GM23338 (cell line): ENCODE results near the gene EGLN3. TPM values are rescaled to one million over a fixed set of nuclear protein-coding genes. Genes with fewer than 3 reads are reported as not detected.
"Not testable (repeated sequence)": the region's sequence is repeated elsewhere in the genome, so short reads cannot be mapped to it uniquely, and the experiment has no call there.

Source experiments
- ATAC-seq: fragments of 200-7000 bp; cut with Tn5 transposase; 3 replicates; pipeline ENCODE4 v1.9.1; 2020
- DNase-seq: peaks from one replicate; pipeline ENCODE4 v3.0.0-alpha.2; 2015; ENCODE audit warnings: low spot score
- H2AFZ ChIP-seq: fragments of 200-600 bp; sonication (generic); 2 replicates; pipeline ENCODE4 v1.8.0; 2016; ENCODE audit warnings: antibody characterized with exemption, mild to moderate bottlenecking, moderate library complexity
- H3F3A ChIP-seq: fragments of 200-600 bp; sonication (generic); replicated peaks from 2 replicates; pipeline ENCODE4 v1.8.0; 2017; ENCODE audit warnings: antibody characterized with exemption, mixed run types, low read depth
- H3K27ac ChIP-seq: fragments of 200-600 bp; sonication (generic); 2 replicates; pipeline ENCODE4 v1.6.1; 2016; ENCODE audit warnings: low read depth
- H3K27me3 ChIP-seq: fragments of 200-600 bp; sonication (generic); 2 replicates; pipeline ENCODE4 v1.8.0; 2016; ENCODE audit warnings: mild to moderate bottlenecking, mixed run types, moderate library complexity; ENCODE audit not compliant: insufficient read depth
- H3K36me3 ChIP-seq: fragments of 200-600 bp; sonication (generic); 2 replicates; pipeline ENCODE4 v1.8.0; 2016; ENCODE audit warnings: mild to moderate bottlenecking; ENCODE audit not compliant: insufficient read depth
- H3K4me1 ChIP-seq: fragments of 200-600 bp; sonication (generic); 2 replicates; pipeline ENCODE4 v1.8.0; 2016; ENCODE audit warnings: mild to moderate bottlenecking, moderate library complexity; ENCODE audit not compliant: insufficient read depth
- H3K4me2 ChIP-seq: fragments of 200-600 bp; sonication (generic); 2 replicates; pipeline ENCODE4 v1.7.1; 2017; ENCODE audit warnings: mixed run types
- H3K4me3 ChIP-seq: fragments of 200-600 bp; sonication (generic); 2 replicates; pipeline ENCODE4 v1.6.1; 2016; ENCODE audit warnings: mixed run types
- H3K79me2 ChIP-seq: fragments of 200-600 bp; sonication (generic); replicated peaks from 2 replicates; pipeline ENCODE4 v1.8.0; 2017; ENCODE audit warnings: mild to moderate bottlenecking; ENCODE audit not compliant: insufficient read depth
- H3K9me2 ChIP-seq: fragments of 200-600 bp; sonication (generic); 2 replicates; pipeline ENCODE4 v1.8.0; 2017; ENCODE audit not compliant: insufficient read depth
- H4K20me1 ChIP-seq: fragments of 200-600 bp; sonication (generic); replicated peaks from 2 replicates; pipeline ENCODE4 v1.8.0; 2017; ENCODE audit warnings: mild to moderate bottlenecking; ENCODE audit not compliant: insufficient read depth
- H3K27ac Mint-ChIP-seq: 2 replicates; pipeline ENCODE4 v1.8.0; 2020; ENCODE audit warnings: inconsistent platforms, mild to moderate bottlenecking, moderate library complexity, mixed read lengths
- H3K27me3 Mint-ChIP-seq: 3 replicates; pipeline ENCODE4 v1.8.0; 2022; ENCODE audit warnings: low read depth, mild to moderate bottlenecking, moderate library complexity, mixed read lengths, inconsistent platforms; ENCODE audit not compliant: insufficient read depth, poor library complexity
- H3K36me3 Mint-ChIP-seq: 3 replicates; pipeline ENCODE4 v1.8.0; 2021; ENCODE audit warnings: low read depth, mild to moderate bottlenecking, inconsistent platforms, moderate library complexity, mixed read lengths
- H3K4me1 Mint-ChIP-seq: 3 replicates; pipeline ENCODE4 v1.8.0; 2020; ENCODE audit warnings: mild to moderate bottlenecking, inconsistent platforms, mixed read lengths
- H3K4me3 Mint-ChIP-seq: 3 replicates; pipeline ENCODE4 v1.8.0; 2021; ENCODE audit warnings: moderate library complexity, mild to moderate bottlenecking, inconsistent platforms, mixed read lengths
- H3K9me3 Mint-ChIP-seq: 3 replicates; pipeline ENCODE4 v1.8.0; 2020; ENCODE audit warnings: moderate library complexity, mild to moderate bottlenecking, inconsistent platforms, mixed read lengths
- CREB1 ChIP-seq: fragments of 250-450 bp; sonication (Bioruptor Pico); IDR thresholded peaks from 2 replicates; pipeline ENCODE4 v1.5.0; 2020; ENCODE audit warnings: low read depth, mild to moderate bottlenecking, moderate library complexity
- CTCF ChIP-seq, 2 experiments: fragments of 200-600 bp in 1 of 2; sonication (generic) in 1 of 2; conservative IDR thresholded peaks; 2 replicates each; pipeline versions ENCODE4 v1.5.1 to v1.6.1; 2016 to 2017; ENCODE audit warnings: antibody characterized with exemption in 2 of 2, low read depth in 2 of 2, mild to moderate bottlenecking in 2 of 2, moderate library complexity in 1 of 2
- ETS1 ChIP-seq: IDR thresholded peaks from 2 replicates; pipeline ENCODE4 v1.6.1; 2016; ENCODE audit warnings: antibody characterized with exemption
- EZH2phosphoT487 ChIP-seq: fragments of 200-600 bp; sonication (generic); IDR thresholded peaks from one replicate; pipeline ENCODE4 v1.8.1; 2018; ENCODE audit warnings: antibody characterized with exemption; ENCODE audit not compliant: unreplicated experiment
- JUNB ChIP-seq: IDR thresholded peaks from one replicate; pipeline ENCODE4 v1.6.1; 2016; ENCODE audit warnings: antibody characterized with exemption; ENCODE audit not compliant: unreplicated experiment
- NANOG ChIP-seq: IDR thresholded peaks from 2 replicates; pipeline ENCODE4 v1.6.1; 2016; ENCODE audit warnings: antibody characterized with exemption, borderline replicate concordance
- POLR2AphosphoS5 ChIP-seq: IDR thresholded peaks from 2 replicates; pipeline ENCODE4 v1.6.1; 2016; ENCODE audit warnings: antibody characterized with exemption, low read depth
- REST ChIP-seq: IDR thresholded peaks from one replicate; pipeline ENCODE4 v1.6.1; 2018; ENCODE audit warnings: antibody characterized with exemption; ENCODE audit not compliant: unreplicated experiment
- STAT1 ChIP-seq: IDR thresholded peaks from one replicate; pipeline ENCODE4 v1.6.1; 2016; ENCODE audit warnings: antibody characterized with exemption; ENCODE audit not compliant: unreplicated experiment
- ZNF114 ChIP-seq: fragments of 250-450 bp; sonication (Bioruptor Pico); IDR thresholded peaks from 2 replicates; pipeline ENCODE4 v1.5.0; 2020; ENCODE audit warnings: mild to moderate bottlenecking, moderate library complexity
- ZNF331 ChIP-seq: fragments of 250-450 bp; sonication (Bioruptor Pico); IDR thresholded peaks from 2 replicates; pipeline ENCODE4 v1.5.0; 2020; ENCODE audit warnings: low read depth, mild to moderate bottlenecking, moderate library complexity
- polyA plus RNA-seq: library from polyadenylated mRNA; unstranded; fragments of >200 nt; fragmentation: Nextera tagmentation; extraction: Ambion mirVana; gene quantifications from 2 replicates; pipeline ENCODE4 v1.2.1, GENCODE V29; 2016
- total RNA-seq: library from RNA; depleted of rRNA; stranded (reverse); fragments of >200 nt; shearing (Covaris generic); gene quantifications from 2 replicates; pipeline ENCODE4 v1.2.3, GENCODE V29; 2014

EGLN3 gene
- total and polyA plus RNA-seq, 2 experiments from 2014 or later: 26.8 to 42.9 TPM

DNA sequence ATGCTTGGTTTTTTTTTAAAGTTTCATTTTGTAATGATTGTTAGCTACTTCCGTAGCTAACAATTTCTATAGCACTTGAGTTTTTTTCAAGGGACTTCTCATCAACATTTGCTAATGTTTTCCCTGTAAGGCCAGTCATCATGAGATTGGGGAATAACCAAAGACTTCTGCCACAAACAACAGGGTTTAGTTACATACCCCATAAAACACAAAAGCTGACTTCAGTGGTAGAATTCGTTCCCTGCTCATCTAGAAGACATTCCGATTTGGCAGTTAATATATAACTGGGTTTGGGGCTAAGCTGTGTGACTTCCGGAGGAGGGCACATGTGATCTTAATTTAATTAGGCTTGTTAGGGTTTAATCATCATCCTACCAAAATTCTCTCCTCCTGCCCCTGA, 22.9 kb downstream of the EGLN3 start (continued):
- TF ChIP-seq REST: no peak
- no peak for TF ChIP-seq ETS1
- no peak for TF ChIP-seq JUNB
- TF ChIP-seq ZNF331 (CRISPR knock-in tag): no peak
- no peak for TF ChIP-seq CREB1
- TF ChIP-seq ZNF114: no peak

- H3K4me2 ChIP-seq, H3K9me2 ChIP-seq, H3F3A ChIP-seq, H3K4me3 Mint-ChIP-seq, H2AFZ ChIP-seq, DNase-seq, ATAC-seq, H3K27ac ChIP-seq, H3K9me3 Mint-ChIP-seq, H4K20me1 ChIP-seq, H3K36me3 ChIP-seq, H3K27ac Mint-ChIP-seq, H3K27me3 ChIP-seq, H3K4me3 ChIP-seq: not testable (repeated sequence)
- H3K4me1 Mint-ChIP-seq: peaks cover 18% of the 10 kb centered on the region
- Histone ChIP-seq H3K79me2 (peaks cover 17% of the 10 kb centered on the region), H3K4me1 (peaks cover 24% of the 10 kb centered on the region)
- peaks cover 32% of the 10 kb centered on the region for H3K36me3 Mint-ChIP-seq
- peaks cover 11% of the 10 kb centered on the region for H3K27me3 Mint-ChIP-seq
Measured at GRCh38 chr14:33926967-33927366, 23.9 kb downstream of the EGLN3 start.

DNA sequence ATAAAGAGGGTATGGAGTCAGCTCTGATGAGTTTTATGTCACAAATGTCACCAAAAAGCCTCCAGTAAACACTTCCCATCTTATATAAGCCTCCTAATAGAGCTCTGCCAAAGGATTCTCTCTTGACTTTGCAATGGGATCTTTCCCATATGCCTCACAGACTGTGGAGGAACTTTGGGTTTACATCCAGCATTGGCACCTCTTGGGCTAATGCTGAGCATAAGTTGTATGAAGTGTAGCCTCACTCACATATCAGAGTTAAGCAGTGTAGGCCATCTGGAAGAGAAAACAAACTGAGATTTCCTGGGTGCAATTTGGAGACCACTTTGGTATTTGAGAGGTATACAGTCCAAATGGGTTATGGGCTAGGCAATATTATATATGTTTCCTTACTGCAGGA, 24.9 kb downstream of the EGLN3 start:
- no peak for DNase-seq
- H3K4me2 ChIP-seq: no peak overlapping the region
- Mint-ChIP-seq H3K4me3 (no peak overlapping the region), H3K36me3 (peaks cover 31% of the 10 kb centered on the region), H3K9me3 (no peaks in the 10 kb centered on the region), H3K4me1 (peaks cover 11% of the 10 kb centered on the region), H3K27ac (no peak overlapping the region; the same call in 1 of the 2 replicates), H3K27me3 (peaks cover 10% of the 10 kb centered on the region)
- no peak for TF ChIP-seq CREB1
- no peak for TF ChIP-seq CTCF (conservative IDR thresholded peaks at IDR 0.05; ENCODE audit: low read depth in 2 of 2)
- TF ChIP-seq ETS1: no peak
- no peak for TF ChIP-seq NANOG
- TF ChIP-seq POLR2AphosphoS5: no peak
- no peak for TF ChIP-seq EZH2phosphoT487
- TF ChIP-seq STAT1: no peak
- no peak for TF ChIP-seq REST
- TF ChIP-seq ZNF114: no peak
- H3K27me3 ChIP-seq: no peaks in the 10 kb centered on the region
- no peak overlapping the region for H3K4me3 ChIP-seq
- peaks cover 7% of the 10 kb centered on the region; the same call in 1 of the 2 replicates for H3K79me2 ChIP-seq
- H3K27ac ChIP-seq: no peak overlapping the region
- peaks cover 4% of the 10 kb centered on the region; the same call in 1 of the 2 replicates for H3K36me3 ChIP-seq
- no peaks in the 10 kb centered on the region for H4K20me1 ChIP-seq
- H3F3A ChIP-seq: no peaks in the 10 kb centered on the region
- no peaks in the 10 kb centered on the region for H3K9me2 ChIP-seq
- ATAC-seq: no peak
- peaks cover 14% of the 10 kb centered on the region for H3K4me1 ChIP-seq
- H2AFZ ChIP-seq: no peak overlapping the region
